Mammary epithelial cell (primary cell): Measurements from ENCODE around the gene EEF2.

ENCODE experiments used
- EZH2 ChIP-seq: IDR thresholded peaks from 2 replicates; pipeline ENCODE4 v1.6.1; 2012; ENCODE audit warnings: low read length, inconsistent platforms, borderline replicate concordance
- TF ChIP-seq, protein P1 (sequence below), 2 donors: IDR thresholded peaks in 1 of 2; conservative IDR thresholded peaks in 1 of 2; 2 replicates each; pipeline ENCODE4 v1.5.1; 2011 to 2012; ENCODE audit warnings: inconsistent platforms in 2 of 2, low read length in 2 of 2, mild to moderate bottlenecking in 2 of 2, control low read depth in 1 of 2, low read depth in 1 of 2; ENCODE audit not compliant: insufficient read depth in 1 of 2; ENCODE audit errors: extremely low read depth in 1 of 2

GRCh38 chr19:3944018-3944721 lies 41.1 kb downstream of the EEF2 start:
- TF ChIP-seq, protein P1, sequence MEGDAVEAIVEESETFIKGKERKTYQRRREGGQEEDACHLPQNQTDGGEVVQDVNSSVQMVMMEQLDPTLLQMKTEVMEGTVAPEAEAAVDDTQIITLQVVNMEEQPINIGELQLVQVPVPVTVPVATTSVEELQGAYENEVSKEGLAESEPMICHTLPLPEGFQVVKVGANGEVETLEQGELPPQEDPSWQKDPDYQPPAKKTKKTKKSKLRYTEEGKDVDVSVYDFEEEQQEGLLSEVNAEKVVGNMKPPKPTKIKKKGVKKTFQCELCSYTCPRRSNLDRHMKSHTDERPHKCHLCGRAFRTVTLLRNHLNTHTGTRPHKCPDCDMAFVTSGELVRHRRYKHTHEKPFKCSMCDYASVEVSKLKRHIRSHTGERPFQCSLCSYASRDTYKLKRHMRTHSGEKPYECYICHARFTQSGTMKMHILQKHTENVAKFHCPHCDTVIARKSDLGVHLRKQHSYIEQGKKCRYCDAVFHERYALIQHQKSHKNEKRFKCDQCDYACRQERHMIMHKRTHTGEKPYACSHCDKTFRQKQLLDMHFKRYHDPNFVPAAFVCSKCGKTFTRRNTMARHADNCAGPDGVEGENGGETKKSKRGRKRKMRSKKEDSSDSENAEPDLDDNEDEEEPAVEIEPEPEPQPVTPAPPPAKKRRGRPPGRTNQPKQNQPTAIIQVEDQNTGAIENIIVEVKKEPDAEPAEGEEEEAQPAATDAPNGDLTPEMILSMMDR (conservative IDR thresholded peaks at IDR 0.05 in 1 of 2, IDR thresholded peaks at IDR 0.05 in 1 of 2; ENCODE audit: extremely low read depth in 1 of 2, insufficient read depth in 1 of 2, low read depth in 1 of 2, low read length in 2 of 2), result no peak
- no peak for TF ChIP-seq EZH2
